Upper lobe of left lung (tissue), 6 donors: ENCODE measurements around the gene GNG7. TPM values are rescaled to one million over a fixed set of nuclear protein-coding genes. Genes with fewer than 3 reads are reported as not detected.

Experiments used
- ATAC-seq, 2 donors: fragments of 200-7000 bp; cut with Tn5 transposase; one replicate each; pipeline ENCODE4 v1.9.1; 2022; ENCODE audit warnings: mild to moderate bottlenecking in 2 of 2, moderate library complexity in 2 of 2; ENCODE audit not compliant: low FRiP score in 2 of 2
- DNase-seq, 2 donors: peaks; one replicate each; pipeline ENCODE4 v3.0.0-alpha.2; 2019 to 2020
- H3K27ac ChIP-seq, 4 donors: fragments of 200-600 bp; sonication (generic); one replicate each; pipeline ENCODE4 v1.5.1; 2016 to 2019
- H3K27me3 ChIP-seq, 4 donors: fragments of 200-600 bp; sonication (generic); one replicate each; pipeline ENCODE4 v1.5.1; 2017 to 2019
- H3K36me3 ChIP-seq, 4 donors: fragments of 200-600 bp; sonication (generic); one replicate each; pipeline ENCODE4 v1.5.1; 2016 to 2019
- H3K4me1 ChIP-seq, 4 donors: fragments of 200-600 bp; sonication (generic); one replicate each; pipeline ENCODE4 v1.5.1; 2018 to 2019
- H3K4me3 ChIP-seq, 4 donors: fragments of 200-600 bp; sonication (generic); one replicate each; pipeline ENCODE4 v1.5.1; 2017 to 2019; ENCODE audit warnings: mild to moderate bottlenecking in 2 of 4, moderate library complexity in 1 of 4
- H3K9me3 ChIP-seq, 4 donors: fragments of 200-600 bp; sonication (generic); one replicate each; pipeline ENCODE4 v1.5.1; 2018 to 2019
- EP300 ChIP-seq, 4 donors: sonication (generic); formaldehyde crosslinking; IDR thresholded peaks; one replicate each; pipeline ENCODE4 v1.5.1; 2017; ENCODE audit warnings: antibody characterized with exemption in 4 of 4, control low read depth in 2 of 4
- POLR2A ChIP-seq, 4 donors: fragments of 450-650 bp; IDR thresholded peaks; one replicate each; pipeline ENCODE4 v1.5.1; 2016 to 2017; ENCODE audit warnings: antibody characterized with exemption in 4 of 4, mild to moderate bottlenecking in 2 of 4
- POLR2AphosphoS5 ChIP-seq, 2 donors: sonication (generic); formaldehyde crosslinking; IDR thresholded peaks; one replicate each; pipeline ENCODE4 v1.5.1; 2017; ENCODE audit warnings: antibody characterized with exemption in 2 of 2
- WGBS, 2 donors: methylation state at CpG; one replicate each; pipeline ENCODE4 v1.1.5; 2017 to 2018; 5-methylcytosine and 5-hydroxymethylcytosine counted together
- total RNA-seq, 6 donors: library from RNA; depleted of rRNA in 4 of 6; stranded (reverse); fragments of >200 nt in 4 of 6; gene quantifications; one replicate each; pipeline versions ENCODE4 v1.1.0 to v1.2.1, GENCODE V29; 2016 to 2021
- TF ChIP-seq, protein P1 (sequence below), 6 experiments: fragments of 450-650 bp in 4 of 6; fragments of 200-600 bp in 2 of 6; sonication (generic) in 2 of 6; IDR thresholded peaks; one replicate each; pipeline ENCODE4 v1.5.1; 2016 to 2019; ENCODE audit warnings: antibody characterized with exemption in 6 of 6
- donor health status: DM: no; HTN: no; CAD: no; lungs with moderate emphysema.
- donor health status: DM: no; HTN: yes; CAD: no; lungs with severe emphysema.

GNG7 gene
- total RNA-seq, 6 donors from 2014 or later: 3.5 to 7.7 (median 7.1) TPM

DNA sequence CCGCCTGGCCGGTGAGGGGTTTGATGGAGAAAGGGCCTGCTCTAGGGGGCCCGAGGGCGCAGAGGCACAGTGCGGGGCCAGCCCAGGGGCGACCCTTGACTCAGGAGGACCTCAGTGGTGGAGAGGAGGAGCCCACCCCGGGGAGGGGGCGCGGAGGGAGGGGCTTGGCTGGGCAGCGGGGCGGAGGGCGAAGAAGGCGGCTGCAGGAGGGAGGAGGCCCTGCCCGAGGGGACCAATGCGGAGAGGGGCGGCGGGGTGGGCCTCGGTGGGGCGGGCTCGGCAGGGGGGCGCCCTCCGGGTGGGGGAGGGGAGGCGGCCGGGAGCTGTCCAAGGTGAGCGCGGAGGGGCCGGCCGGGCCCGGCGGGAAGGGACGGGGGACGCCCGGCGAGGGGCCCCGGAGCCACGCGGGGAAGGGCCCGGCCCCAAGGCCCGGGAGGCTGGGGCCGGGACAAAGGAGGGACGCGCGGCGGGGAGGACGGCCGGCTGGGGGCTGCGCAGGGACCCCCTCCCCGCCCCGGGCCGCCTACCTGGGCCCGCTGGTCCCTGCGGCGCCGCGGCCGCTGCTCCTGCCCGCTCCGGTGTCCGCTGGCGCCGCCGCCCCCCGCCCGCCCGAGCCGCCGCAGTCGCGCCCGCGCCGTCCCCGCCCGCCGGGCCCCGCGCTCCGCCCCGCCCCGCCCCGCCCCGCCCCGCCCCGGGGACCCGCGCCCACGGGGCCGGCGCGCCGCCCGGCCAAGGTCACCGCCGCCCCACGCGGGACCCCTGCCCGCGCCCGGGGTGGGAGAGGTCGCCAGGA is 18.5 kb upstream of the GNG7 start, which contains the start of gene DIRAS1:
Gene DIRAS1, minus strand, starts transcription at position 596 of the 793 bp plus-strand sequence. CDS start 3,566 bp downstream, outside the sequence.
- peak within 1 kb of the TSS in 3 of 4 donors; percentile 30 to 44 (median 43) for H3K4me3 ChIP-seq
- H3K9me3 ChIP-seq: no peaks in the 10 kb centered on the region
- ATAC-seq: no peak
- 3 to 5% methylated on average over 16 to 39 of the region's 100 CpGs for WGBS, 2 donors
- H3K4me1 ChIP-seq: peaks cover 9 to 33% (median 12%) of the 10 kb centered on the region in 4 donors
- peak in 1 of 2 donors; percentile 76 for DNase-seq
- TF ChIP-seq POLR2A (IDR thresholded peaks at IDR 0.05) (no peak), POLR2AphosphoS5 (IDR thresholded peaks at IDR 0.05) (no peak), EP300 (IDR thresholded peaks at IDR 0.05) (no peak)
- TF ChIP-seq, protein P1, sequence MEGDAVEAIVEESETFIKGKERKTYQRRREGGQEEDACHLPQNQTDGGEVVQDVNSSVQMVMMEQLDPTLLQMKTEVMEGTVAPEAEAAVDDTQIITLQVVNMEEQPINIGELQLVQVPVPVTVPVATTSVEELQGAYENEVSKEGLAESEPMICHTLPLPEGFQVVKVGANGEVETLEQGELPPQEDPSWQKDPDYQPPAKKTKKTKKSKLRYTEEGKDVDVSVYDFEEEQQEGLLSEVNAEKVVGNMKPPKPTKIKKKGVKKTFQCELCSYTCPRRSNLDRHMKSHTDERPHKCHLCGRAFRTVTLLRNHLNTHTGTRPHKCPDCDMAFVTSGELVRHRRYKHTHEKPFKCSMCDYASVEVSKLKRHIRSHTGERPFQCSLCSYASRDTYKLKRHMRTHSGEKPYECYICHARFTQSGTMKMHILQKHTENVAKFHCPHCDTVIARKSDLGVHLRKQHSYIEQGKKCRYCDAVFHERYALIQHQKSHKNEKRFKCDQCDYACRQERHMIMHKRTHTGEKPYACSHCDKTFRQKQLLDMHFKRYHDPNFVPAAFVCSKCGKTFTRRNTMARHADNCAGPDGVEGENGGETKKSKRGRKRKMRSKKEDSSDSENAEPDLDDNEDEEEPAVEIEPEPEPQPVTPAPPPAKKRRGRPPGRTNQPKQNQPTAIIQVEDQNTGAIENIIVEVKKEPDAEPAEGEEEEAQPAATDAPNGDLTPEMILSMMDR (IDR thresholded peaks at IDR 0.05): no peak
- H3K27ac ChIP-seq: no peak within 1 kb of the TSS
- H3K27me3 ChIP-seq: peaks cover 0 to 30% (median 21%) of the 10 kb centered on the region in 4 donors
- no peaks in the 10 kb centered on the region for H3K36me3 ChIP-seq

DNA sequence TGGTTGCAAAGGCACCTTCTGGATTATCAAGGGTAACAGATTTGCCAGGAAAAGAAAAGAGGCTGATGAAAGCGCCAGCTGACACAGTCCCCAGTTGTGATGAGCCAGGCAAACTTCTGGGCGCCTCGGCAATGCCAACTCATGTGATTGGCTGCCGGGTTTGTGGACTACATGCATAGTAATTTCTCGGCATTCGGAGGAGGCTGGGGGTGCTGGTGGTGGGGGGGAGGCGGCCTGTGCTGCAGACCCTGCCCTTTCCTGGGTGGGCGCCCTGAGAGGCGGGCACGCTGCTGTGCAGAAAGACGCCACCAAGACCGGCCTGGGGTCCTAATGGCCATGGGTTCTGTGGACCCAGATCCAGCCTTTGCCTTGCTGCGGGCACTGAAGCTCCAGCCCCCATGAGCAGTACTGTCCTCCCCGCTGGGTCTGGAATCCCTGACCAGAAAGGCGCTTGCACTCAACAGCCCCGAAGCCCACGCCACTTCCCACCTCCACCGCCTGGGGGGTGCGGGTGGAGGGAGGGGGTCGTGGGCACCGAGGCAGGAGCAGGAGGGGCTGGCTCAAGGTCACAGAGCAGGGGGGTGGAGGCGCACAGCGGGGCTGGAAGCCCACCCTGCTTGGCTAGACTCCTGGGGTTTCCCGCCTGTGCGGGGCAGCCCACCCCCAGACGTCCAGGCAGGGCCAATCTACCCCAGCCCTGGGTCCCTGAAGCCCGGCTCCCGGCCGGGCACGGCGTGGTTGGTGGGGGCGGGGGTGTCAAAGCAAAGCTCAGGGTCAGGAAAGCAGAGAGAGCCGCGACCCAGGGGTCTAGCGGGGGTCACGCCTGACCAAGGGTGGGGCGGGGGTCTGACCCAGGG is 17.7 kb upstream of the GNG7 start:
- TF ChIP-seq POLR2A (IDR thresholded peaks at IDR 0.05) (no peak), POLR2AphosphoS5 (IDR thresholded peaks at IDR 0.05) (no peak), EP300 (IDR thresholded peaks at IDR 0.05) (no peak)
- TF ChIP-seq, protein P1 (IDR thresholded peaks at IDR 0.05): no peak
- ATAC-seq (no peak), DNase-seq (no peak)
- Histone ChIP-seq H3K4me1 (peaks cover 9 to 33% (median 12%) of the 10 kb centered on the region in 4 donors), H3K36me3 (no peaks in the 10 kb centered on the region), H3K27ac (no peak overlapping the region), H3K9me3 (peaks cover 4 to 8% (median 5%) of the 10 kb centered on the region in 4 donors), H3K4me3 (peak overlapping the region in 3 of 4 donors; percentile 30 to 44 (median 43)), H3K27me3 (peaks cover 0 to 30% (median 21%) of the 10 kb centered on the region in 4 donors)
- WGBS, 2 donors: 5 to 6% methylated on average over 10 to 22 of the region's 37 CpGs

DNA sequence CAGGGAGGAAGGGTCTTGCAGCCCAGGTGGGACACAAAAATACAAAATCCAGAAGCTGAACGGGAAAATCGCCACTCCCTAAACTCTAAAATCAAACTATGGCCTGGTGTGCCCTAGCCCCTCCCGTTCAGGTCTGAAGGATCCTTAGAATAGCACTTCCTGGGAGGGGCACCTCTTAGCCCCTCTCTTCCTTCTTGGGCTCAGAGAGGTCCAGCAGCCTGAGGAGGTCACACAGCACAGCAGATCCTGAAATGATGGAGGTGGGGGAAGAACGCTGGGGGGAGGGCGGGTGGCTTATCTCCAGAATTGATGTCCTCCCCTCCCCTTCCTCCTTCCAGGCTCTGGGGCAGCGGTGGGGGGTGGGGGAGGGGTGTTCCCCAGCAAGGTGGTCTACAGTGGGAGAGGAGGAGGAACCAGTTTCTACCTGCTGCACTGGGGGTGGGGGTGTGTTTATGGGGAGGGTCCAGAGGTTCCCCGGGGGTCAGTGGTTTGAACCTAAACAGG is 16.8 kb upstream of the GNG7 start:
- ATAC-seq: no peak
- H3K27me3 ChIP-seq: peaks cover 0 to 30% (median 21%) of the 10 kb centered on the region in 4 donors
- peaks cover 9 to 33% (median 12%) of the 10 kb centered on the region in 4 donors for H3K4me1 ChIP-seq
- no peak overlapping the region for H3K4me3 ChIP-seq
- no peaks in the 10 kb centered on the region for H3K36me3 ChIP-seq
- TF ChIP-seq, protein P1 (IDR thresholded peaks at IDR 0.05): no peak
- TF ChIP-seq POLR2A (IDR thresholded peaks at IDR 0.05) (no peak), POLR2AphosphoS5 (IDR thresholded peaks at IDR 0.05) (no peak), EP300 (IDR thresholded peaks at IDR 0.05) (no peak)
- 36 to 53% methylated on average over 3 to 7 of the region's 7 CpGs for WGBS, 2 donors
- no peak overlapping the region for H3K27ac ChIP-seq
- no peak for DNase-seq
- H3K9me3 ChIP-seq: peaks cover 4 to 10% (median 6%) of the 10 kb centered on the region in 4 donors

DNA sequence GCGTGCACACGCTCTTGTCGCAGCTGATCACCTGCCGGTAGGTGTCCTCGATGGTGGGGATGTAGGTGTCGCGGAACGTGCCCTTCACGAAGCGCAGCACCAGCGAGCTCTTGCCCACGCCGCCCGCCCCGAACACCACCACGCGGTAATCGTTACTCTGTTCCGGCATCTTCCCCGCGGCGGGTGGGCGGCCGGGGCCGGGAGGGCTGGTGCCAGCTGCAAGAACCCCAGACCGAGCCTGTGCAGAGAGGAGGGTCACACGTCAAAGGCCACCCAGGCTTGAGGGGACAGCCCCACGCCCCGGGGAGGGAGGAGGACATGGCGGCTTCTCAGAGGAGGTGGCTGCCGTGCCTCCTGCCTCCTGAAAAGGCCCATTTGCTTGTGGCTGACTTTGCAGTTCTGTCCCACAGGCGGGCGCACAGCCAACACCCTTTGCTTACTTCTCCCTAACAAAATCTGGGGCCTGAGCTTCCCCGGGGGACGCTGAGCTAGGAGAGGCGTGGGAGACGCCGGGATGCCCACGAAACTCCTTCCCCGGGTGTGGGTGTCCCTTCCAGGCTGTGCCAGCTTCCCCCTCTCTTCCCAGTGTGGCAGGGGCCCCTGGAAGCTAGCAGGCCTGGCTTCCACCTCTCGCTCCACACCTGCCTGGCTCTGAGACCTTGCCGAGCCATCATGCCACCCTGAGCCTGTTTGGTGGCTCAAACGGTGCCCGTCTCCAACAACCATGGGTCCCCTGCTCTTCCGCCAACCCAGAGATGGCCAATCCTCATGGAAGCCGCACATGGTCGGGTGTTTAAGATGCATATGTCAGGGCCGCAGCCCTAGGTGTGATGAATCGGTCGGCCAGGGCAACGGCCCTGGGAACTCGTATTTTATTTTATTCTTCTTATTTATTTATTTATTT is 15.4 kb upstream of the GNG7 start:
- WGBS, 2 donors: 84 to 86% methylated on average over 22 to 43 of the region's 52 CpGs
- peak in 1 of 2 donors; percentile 84 for DNase-seq
- no peak for ATAC-seq
- Histone ChIP-seq H3K27me3 (peaks cover 0 to 30% (median 21%) of the 10 kb centered on the region in 4 donors), H3K9me3 (peaks cover 4 to 10% (median 6%) of the 10 kb centered on the region in 4 donors), H3K36me3 (no peaks in the 10 kb centered on the region), H3K27ac (no peak overlapping the region), H3K4me1 (peaks cover 9 to 29% (median 12%) of the 10 kb centered on the region in 4 donors), H3K4me3 (no peak overlapping the region)
- TF ChIP-seq POLR2A (IDR thresholded peaks at IDR 0.05): no peak
- no peak for TF ChIP-seq POLR2AphosphoS5 (IDR thresholded peaks at IDR 0.05)
- TF ChIP-seq, protein P1 (IDR thresholded peaks at IDR 0.05): no peak
- TF ChIP-seq EP300 (IDR thresholded peaks at IDR 0.05): no peak
